ENCODE measurements around the gene MT1A. TPM values are rescaled to one million over a fixed set of nuclear protein-coding genes. Genes with fewer than 3 reads are reported as not detected.

Gene MT1A
- total RNA-seq, 1 donor from 2014 or later: not detected

GRCh38 chr16:56645311-56645710 is 6.8 kb downstream of the MT1A start:
- Mint-ChIP-seq H3K4me3 (no peak overlapping the region), H3K4me1 (peaks cover 4% of the 10 kb centered on the region), H3K27ac (no peak overlapping the region), H3K27me3 (ENCODE audit: low read depth) (peaks cover 100% of the 10 kb centered on the region), H3K36me3 (no peaks in the 10 kb centered on the region), H3K9me3 (no peaks in the 10 kb centered on the region)
- DNase-seq (ENCODE audit: low spot score in 2 of 2, unreplicated experiment in 2 of 2): no peak
- no peak for TF ChIP-seq CTCF (IDR thresholded peaks at IDR 0.05; ENCODE audit: unreplicated experiment)

- Mint-ChIP-seq H3K36me3 (no peaks in the 10 kb centered on the region), H3K27me3 (ENCODE audit: low read depth) (peaks cover 100% of the 10 kb centered on the region), H3K9me3 (no peaks in the 10 kb centered on the region), H3K27ac (no peak overlapping the region), H3K4me1 (peaks cover 4% of the 10 kb centered on the region), H3K4me3 (no peak overlapping the region)
- no peak for DNase-seq (ENCODE audit: low spot score in 2 of 2, unreplicated experiment in 2 of 2)
- TF ChIP-seq CTCF (IDR thresholded peaks at IDR 0.05; ENCODE audit: unreplicated experiment): no peak
Observed at GRCh38 chr16:56645838-56646237, 7.4 kb downstream of the MT1A start.

GRCh38 chr16:56647641-56648431 is 9.4 kb downstream of the MT1A start:
- Mint-ChIP-seq H3K4me3 (no peak overlapping the region), H3K4me1 (peaks cover 4% of the 10 kb centered on the region), H3K9me3 (no peaks in the 10 kb centered on the region), H3K27ac (no peak overlapping the region), H3K36me3 (no peaks in the 10 kb centered on the region), H3K27me3 (ENCODE audit: low read depth) (peaks cover 100% of the 10 kb centered on the region)
- TF ChIP-seq CTCF (IDR thresholded peaks at IDR 0.05; ENCODE audit: unreplicated experiment): no peak
- no peak for DNase-seq (ENCODE audit: low spot score in 2 of 2, unreplicated experiment in 2 of 2)

DNA sequence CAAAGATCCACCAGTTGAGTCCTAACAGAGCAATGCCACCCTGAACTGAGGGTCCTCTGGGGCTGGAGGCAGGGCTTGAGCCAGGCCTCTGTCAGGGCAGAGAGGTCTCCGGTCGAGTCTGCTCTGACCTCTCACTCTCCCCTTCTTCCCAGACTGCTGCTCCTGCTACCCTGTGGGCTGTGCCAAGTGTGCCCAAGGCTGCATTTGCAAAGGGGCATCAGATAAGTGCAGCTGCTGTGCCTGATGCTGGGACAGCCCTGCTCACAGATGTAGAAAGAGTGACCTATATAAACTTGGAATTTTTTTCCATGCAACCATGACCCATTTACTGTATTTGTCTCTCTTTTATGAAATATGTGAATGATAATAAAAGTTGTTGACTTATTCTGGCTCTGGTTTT is 10.8 kb downstream of the MT1A start:
- Mint-ChIP-seq H3K9me3 (no peaks in the 10 kb centered on the region), H3K27me3 (ENCODE audit: low read depth) (peaks cover 99% of the 10 kb centered on the region), H3K4me3 (no peak overlapping the region), H3K4me1 (no peaks in the 10 kb centered on the region), H3K27ac (no peak overlapping the region), H3K36me3 (no peaks in the 10 kb centered on the region)
- no peak for DNase-seq (ENCODE audit: low spot score in 2 of 2, unreplicated experiment in 2 of 2)
- no peak for TF ChIP-seq CTCF (IDR thresholded peaks at IDR 0.05; ENCODE audit: unreplicated experiment)

DNA sequence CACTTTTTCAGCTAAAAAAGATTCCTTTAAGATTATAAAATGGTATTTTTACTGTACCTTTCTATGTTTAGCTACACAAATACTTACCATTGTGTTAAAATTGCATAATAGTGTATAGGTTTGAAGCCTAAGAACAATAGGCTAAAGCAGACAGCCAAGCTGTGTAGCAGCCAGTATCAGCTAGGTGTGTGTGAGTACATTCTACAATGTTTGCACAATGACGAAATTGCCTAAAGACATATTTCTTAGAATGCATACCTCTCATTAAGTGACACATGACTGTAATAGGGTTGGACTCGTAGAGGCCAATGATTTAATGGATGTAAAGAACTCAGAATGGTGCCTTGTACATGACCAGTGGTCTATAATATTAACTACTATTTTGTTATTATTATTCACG is 11.4 kb downstream of the MT1A start:
- no peaks in the 10 kb centered on the region for H3K4me1 Mint-ChIP-seq
- no peak overlapping the region for H3K4me3 Mint-ChIP-seq
- H3K9me3 Mint-ChIP-seq: no peaks in the 10 kb centered on the region
- H3K27ac Mint-ChIP-seq: no peak overlapping the region
- peaks cover 98% of the 10 kb centered on the region for H3K27me3 Mint-ChIP-seq (ENCODE audit: low read depth)
- TF ChIP-seq CTCF (IDR thresholded peaks at IDR 0.05; ENCODE audit: unreplicated experiment): no peak
- no peaks in the 10 kb centered on the region for H3K36me3 Mint-ChIP-seq
- no peak for DNase-seq (ENCODE audit: low spot score in 2 of 2, unreplicated experiment in 2 of 2)
